ENCODE data around the gene OR56A3. TPM values are rescaled to one million over a fixed set of nuclear protein-coding genes. Genes with fewer than 3 reads are reported as not detected.
"Not testable (repeated sequence)": the region's sequence is repeated elsewhere in the genome, so short reads cannot be mapped to it uniquely, and the experiment has no call there.

OR56A3 gene
- total RNA-seq, 4 donors from 2014 or later, result not detected

DNA sequence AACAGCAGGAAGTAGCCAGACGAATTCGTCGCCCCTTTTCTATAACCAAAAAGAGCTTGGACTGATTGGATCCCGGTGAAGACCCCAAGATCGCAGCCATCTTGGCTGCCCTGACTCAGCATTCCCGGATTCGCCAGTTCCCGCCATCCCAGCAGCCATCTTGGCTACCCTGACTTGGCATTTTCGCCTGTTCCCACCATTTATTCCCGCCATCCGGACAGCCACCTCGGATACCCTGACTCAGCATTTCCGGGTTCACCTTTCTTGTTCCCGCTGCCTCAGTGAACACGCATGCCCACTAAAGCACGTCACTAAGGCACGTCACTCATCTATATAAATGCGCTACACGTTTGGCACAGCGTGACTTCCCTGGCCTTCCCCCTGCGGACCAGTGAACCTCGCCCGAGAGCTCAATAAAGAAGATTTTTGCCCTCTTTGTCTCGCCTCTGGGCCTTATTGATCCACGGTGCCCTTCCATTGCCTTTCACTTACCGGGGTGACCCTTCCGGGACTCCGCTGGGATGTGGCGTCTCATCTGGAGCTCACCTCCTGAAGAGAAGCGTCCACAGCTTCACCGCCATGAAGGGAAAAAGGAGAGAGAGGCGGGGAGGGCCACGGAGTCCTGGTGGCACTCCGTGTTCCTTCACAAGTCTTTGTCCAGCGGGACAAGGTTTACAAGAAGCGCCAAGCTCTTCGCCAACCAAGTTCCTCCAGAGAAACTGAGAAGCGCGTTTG, 4.0 kb upstream of the OR56A3 start:
- no peak overlapping the region for H3K4me3 ChIP-seq
- H3K27ac ChIP-seq, result no peak overlapping the region
- ATAC-seq (no peak), DNase-seq (no peak)
- intact Hi-C loops (cut with DNase I; ENCODE audit: low total_unique reads) (no loop called here), in situ Hi-C loops (cut with MboI; ENCODE audit: low sequenced_read_pairs in 4 of 4) (no loop called here)
- H3K4me1 ChIP-seq, result no peaks in the 10 kb centered on the region
- H3K27me3 ChIP-seq, result no peaks in the 10 kb centered on the region
- no peaks in the 10 kb centered on the region for H3K9me3 ChIP-seq
- TF ChIP-seq, protein P1, sequence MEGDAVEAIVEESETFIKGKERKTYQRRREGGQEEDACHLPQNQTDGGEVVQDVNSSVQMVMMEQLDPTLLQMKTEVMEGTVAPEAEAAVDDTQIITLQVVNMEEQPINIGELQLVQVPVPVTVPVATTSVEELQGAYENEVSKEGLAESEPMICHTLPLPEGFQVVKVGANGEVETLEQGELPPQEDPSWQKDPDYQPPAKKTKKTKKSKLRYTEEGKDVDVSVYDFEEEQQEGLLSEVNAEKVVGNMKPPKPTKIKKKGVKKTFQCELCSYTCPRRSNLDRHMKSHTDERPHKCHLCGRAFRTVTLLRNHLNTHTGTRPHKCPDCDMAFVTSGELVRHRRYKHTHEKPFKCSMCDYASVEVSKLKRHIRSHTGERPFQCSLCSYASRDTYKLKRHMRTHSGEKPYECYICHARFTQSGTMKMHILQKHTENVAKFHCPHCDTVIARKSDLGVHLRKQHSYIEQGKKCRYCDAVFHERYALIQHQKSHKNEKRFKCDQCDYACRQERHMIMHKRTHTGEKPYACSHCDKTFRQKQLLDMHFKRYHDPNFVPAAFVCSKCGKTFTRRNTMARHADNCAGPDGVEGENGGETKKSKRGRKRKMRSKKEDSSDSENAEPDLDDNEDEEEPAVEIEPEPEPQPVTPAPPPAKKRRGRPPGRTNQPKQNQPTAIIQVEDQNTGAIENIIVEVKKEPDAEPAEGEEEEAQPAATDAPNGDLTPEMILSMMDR (IDR thresholded peaks at IDR 0.05 in 4 of 5, conservative IDR thresholded peaks at IDR 0.05 in 1 of 5), result no peak
- TF ChIP-seq POLR2A (IDR thresholded peaks at IDR 0.05), result no peak
- H3K36me3 ChIP-seq, result no peaks in the 10 kb centered on the region

DNA sequence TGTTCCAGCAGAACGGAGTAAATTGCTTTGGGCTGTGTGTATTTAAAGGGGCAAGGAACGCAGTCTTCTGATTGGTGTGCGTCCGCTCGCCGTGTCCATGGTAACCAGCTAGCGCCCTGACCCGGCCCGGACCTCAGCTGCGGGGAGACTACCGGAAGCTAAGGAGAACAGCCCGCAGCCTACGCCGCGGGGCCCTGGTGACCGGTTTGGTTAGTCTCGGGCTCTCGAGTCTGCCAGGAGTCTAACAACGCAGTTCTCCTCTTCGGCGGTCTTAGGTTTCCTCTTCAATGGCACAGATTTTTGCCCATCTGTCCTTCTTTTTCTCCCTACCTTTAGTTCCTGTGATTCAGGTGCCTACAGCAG, 3.5 kb upstream of the OR56A3 start:
- ATAC-seq, result no peak
- no peak for DNase-seq
- Histone ChIP-seq H3K4me3 (no peak overlapping the region), H3K36me3 (no peaks in the 10 kb centered on the region), H3K27me3 (no peaks in the 10 kb centered on the region), H3K4me1 (no peaks in the 10 kb centered on the region), H3K27ac (no peak overlapping the region), H3K9me3 (no peaks in the 10 kb centered on the region)
- intact Hi-C loops (cut with DNase I; ENCODE audit: low total_unique reads), result no loop called here
- in situ Hi-C loops (cut with MboI; ENCODE audit: low sequenced_read_pairs in 4 of 4), result no loop called here
- TF ChIP-seq, protein P1 (IDR thresholded peaks at IDR 0.05 in 4 of 5, conservative IDR thresholded peaks at IDR 0.05 in 1 of 5), result no peak
- TF ChIP-seq POLR2A (IDR thresholded peaks at IDR 0.05), result no peak

DNA sequence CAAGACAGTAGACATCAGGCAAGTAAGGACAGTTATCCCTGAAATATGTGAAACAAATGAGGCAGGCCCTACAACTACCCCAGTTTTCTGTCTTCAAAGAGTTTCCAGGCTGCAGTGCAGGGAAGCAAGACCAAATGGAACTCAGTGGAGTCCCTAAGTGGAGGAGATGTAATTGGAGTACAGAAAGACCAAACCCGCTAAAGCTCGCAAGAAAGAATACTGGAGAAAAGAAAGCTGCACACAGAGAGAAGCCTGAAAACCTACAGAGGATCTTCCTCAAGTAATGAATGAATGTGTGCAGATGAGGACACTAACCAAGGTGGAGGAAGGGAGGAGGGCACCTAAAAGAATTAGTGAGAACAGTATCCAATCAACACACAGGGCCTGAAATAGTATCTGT, 1.3 kb upstream of the OR56A3 start:
- intact Hi-C loops (cut with DNase I; ENCODE audit: low total_unique reads) (no loop called here), in situ Hi-C loops (cut with MboI; ENCODE audit: low sequenced_read_pairs in 4 of 4) (no loop called here)
- no peaks in the 10 kb centered on the region for H3K27me3 ChIP-seq
- no peak overlapping the region for H3K27ac ChIP-seq
- H3K4me3 ChIP-seq, result no peak overlapping the region
- TF ChIP-seq, protein P1 (IDR thresholded peaks at IDR 0.05 in 4 of 5, conservative IDR thresholded peaks at IDR 0.05 in 1 of 5), result no peak
- no peak for TF ChIP-seq POLR2A (IDR thresholded peaks at IDR 0.05)
- ATAC-seq (no peak), DNase-seq (no peak)
- no peaks in the 10 kb centered on the region for H3K4me1 ChIP-seq
- no peaks in the 10 kb centered on the region for H3K9me3 ChIP-seq
- H3K36me3 ChIP-seq, result no peaks in the 10 kb centered on the region

DNA sequence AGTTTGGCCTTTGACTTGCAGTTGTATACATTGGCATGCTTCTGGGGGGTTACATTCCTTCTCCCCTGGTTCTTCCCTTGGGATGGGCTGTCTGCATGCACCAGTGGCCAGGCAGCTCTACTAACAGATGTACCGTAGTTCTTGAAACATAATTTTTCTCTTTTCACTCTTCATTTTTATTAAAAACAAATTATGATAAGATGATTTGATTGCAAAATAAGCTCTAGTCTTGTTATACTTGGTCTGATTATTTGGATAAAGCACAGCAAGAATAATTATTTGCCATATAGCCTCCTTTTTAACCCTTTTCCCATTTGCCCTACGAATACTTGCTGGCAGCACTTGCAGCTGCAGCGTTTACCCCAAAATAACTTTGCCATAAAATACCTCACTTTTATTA, 13.5 kb downstream of the OR56A3 start:
- TF ChIP-seq, protein P1 (IDR thresholded peaks at IDR 0.05 in 4 of 5, conservative IDR thresholded peaks at IDR 0.05 in 1 of 5), result no peak
- no peak for TF ChIP-seq POLR2A (IDR thresholded peaks at IDR 0.05)
- DNase-seq, result no peak
- H3K4me3 ChIP-seq, result no peak overlapping the region
- no peaks in the 10 kb centered on the region for H3K9me3 ChIP-seq
- no peak overlapping the region for H3K27ac ChIP-seq
- no peaks in the 10 kb centered on the region for H3K27me3 ChIP-seq
- no peaks in the 10 kb centered on the region for H3K4me1 ChIP-seq
- intact Hi-C loops (cut with DNase I; ENCODE audit: low total_unique reads), result no loop called here
- no peaks in the 10 kb centered on the region for H3K36me3 ChIP-seq
- in situ Hi-C loops (cut with MboI; ENCODE audit: low sequenced_read_pairs in 4 of 4), result no loop called here
- ATAC-seq, result no peak

DNA sequence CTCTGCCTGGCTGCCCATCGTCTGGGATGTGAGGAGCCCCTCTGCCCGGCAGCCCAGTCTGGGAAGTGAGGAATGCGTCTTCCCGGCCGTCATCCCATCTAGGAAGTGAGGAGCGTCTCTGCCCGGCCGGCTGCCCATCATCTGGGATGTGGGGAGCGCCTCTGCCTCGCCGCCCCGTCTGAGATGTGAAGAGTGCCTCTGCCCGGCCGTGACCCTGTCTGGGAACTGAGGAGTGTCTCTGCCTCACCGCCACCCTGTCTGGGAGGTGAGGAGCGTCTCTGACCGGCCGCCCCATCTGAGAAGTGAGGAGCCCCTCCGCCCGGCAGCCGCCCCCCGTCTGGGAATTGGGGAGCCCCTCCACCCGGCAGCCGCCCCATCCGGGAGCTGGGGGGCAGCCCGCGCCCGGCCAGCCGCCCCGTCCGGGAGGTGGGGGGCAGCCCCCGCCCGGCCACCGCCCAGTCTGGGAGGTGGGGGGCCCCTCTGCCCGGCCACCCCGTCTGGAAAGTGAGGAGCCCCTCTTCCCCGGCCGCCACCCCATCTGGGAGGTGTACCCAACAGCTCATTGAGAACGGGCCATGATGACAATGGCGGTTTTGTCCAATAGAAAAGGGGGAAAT, 18.8 kb downstream of the OR56A3 start:
- H3K4me3 ChIP-seq; DNase-seq; H3K9me3 ChIP-seq; H3K36me3 ChIP-seq; ATAC-seq; in situ Hi-C loops (cut with MboI; ENCODE audit: low sequenced_read_pairs in 4 of 4); intact Hi-C loops (cut with DNase I; ENCODE audit: low total_unique reads); H3K27me3 ChIP-seq; H3K27ac ChIP-seq; H3K4me1 ChIP-seq: not testable (repeated sequence)
